HepG2 (cell line): ENCODE data around the gene KIF9. TPM values are rescaled to one million over a fixed set of nuclear protein-coding genes. Genes with fewer than 3 reads are reported as not detected.

Experiments used
- ATAC-seq: fragments of 200-7000 bp; cut with Tn5 transposase; 3 replicates; pipeline ENCODE4 v1.9.1; 2020; ENCODE audit warnings: mild to moderate bottlenecking, moderate library complexity
- BruUV-seq: library from RNA; stranded (reverse); fragments of 400-500 nt; replicated peaks from 2 replicates; lab custom pipeline; 2021; lab: Mats Ljungman, UMichigan
- CTCF ChIA-PET: fragments of 300-600 bp; formaldehyde crosslinking; extraction: SDS; loops from one replicate; lab custom pipeline; 2021; ENCODE audit warnings: low total read pairs, inconsistent platforms, low intra/inter-chr PET ratio; lab: Yijun Ruan, JAX
- POLR2A ChIA-PET: fragments of 350-600 bp; sonication (Branson Sonifier 250); formaldehyde crosslinking; loops from one replicate; lab custom pipeline; 2020; ENCODE audit warnings: antibody characterized with exemption, inconsistent platforms; lab: Yijun Ruan, JAX
- DNase-seq: peaks from one replicate; pipeline ENCODE4 v3.0.0-alpha.2; 2015; ENCODE audit warnings: low spot score
- FAIRE-seq: peaks from 3 replicates; lab custom pipeline; 2011; peaks lifted over from hg19 to GRCh38; lab: Jason Lieb, UNC
- H2AFZ ChIP-seq: one replicate; pipeline ENCODE4 v1.6.1; 2011; ENCODE audit warnings: low read length, inconsistent platforms
- H3K27ac ChIP-seq: fragments of 300-600 bp; 3 replicates; pipeline ENCODE4 v1.8.0; 2011; ENCODE audit warnings: mixed run types, mild to moderate bottlenecking, mixed read lengths, low read length, inconsistent platforms; ENCODE audit not compliant: insufficient read depth; ENCODE audit errors: extremely low read length
- H3K27me3 ChIP-seq, 2 experiments: fragments of 200-600 bp in 1 of 2; 2 replicates in 1 of 2; 3 replicates in 1 of 2; pipeline versions ENCODE4 v1.6.0 to v1.8.0; 2011; ENCODE audit warnings: low read length in 2 of 2, mild to moderate bottlenecking in 2 of 2, moderate library complexity in 2 of 2, inconsistent platforms in 1 of 2; ENCODE audit not compliant: insufficient read depth in 2 of 2, control insufficient read depth in 1 of 2
- H3K36me3 ChIP-seq, 2 experiments: fragments of 200-600 bp in 1 of 2; replicated peaks in 1 of 2; 2 replicates in 1 of 2; 3 replicates in 1 of 2; pipeline versions ENCODE4 v1.5.1 to v1.8.0; 2011; ENCODE audit warnings: low read length in 2 of 2, inconsistent platforms in 1 of 2; ENCODE audit not compliant: insufficient read depth in 2 of 2, control insufficient read depth in 1 of 2
- H3K4me1 ChIP-seq: 2 replicates; pipeline ENCODE4 v1.5.1; 2012; ENCODE audit warnings: low read length, inconsistent platforms; ENCODE audit not compliant: insufficient read depth
- H3K4me2 ChIP-seq: 2 replicates; pipeline ENCODE4 v1.6.0; 2011; ENCODE audit warnings: low read depth, low read length, inconsistent platforms
- H3K4me3 ChIP-seq, 3 experiments: fragments of 200-600 bp in 1 of 3; sonication (generic), shearing (Covaris generic) in 1 of 3; replicated peaks in 1 of 3; 2 replicates each; pipeline ENCODE4 v1.5.1; 2011 to 2016; ENCODE audit warnings: low read length in 3 of 3, inconsistent platforms in 2 of 3, low read depth in 2 of 3, mild to moderate bottlenecking in 2 of 3, control low read depth in 1 of 3, mixed read lengths in 1 of 3; ENCODE audit not compliant: insufficient read depth in 1 of 3
- H3K79me2 ChIP-seq: one replicate; pipeline ENCODE4 v1.6.1; 2011; ENCODE audit warnings: low read length, inconsistent platforms; ENCODE audit not compliant: insufficient read depth
- H3K9ac ChIP-seq: 2 replicates; pipeline ENCODE4 v1.6.0; 2011; ENCODE audit warnings: mild to moderate bottlenecking, low read depth, low read length, inconsistent platforms; ENCODE audit not compliant: insufficient read depth
- H3K9me3 ChIP-seq: 2 replicates; pipeline ENCODE4 v1.5.1; 2012; ENCODE audit warnings: mild to moderate bottlenecking, low read length
- H4K20me1 ChIP-seq: 2 replicates; pipeline ENCODE4 v1.6.0; 2011; ENCODE audit warnings: inconsistent platforms, mild to moderate bottlenecking, low read length, moderate library complexity; ENCODE audit not compliant: insufficient read depth
- MEF2D ChIP-seq: sonication (generic); formaldehyde crosslinking; IDR thresholded peaks from 2 replicates; pipeline ENCODE4 v1.5.1; 2020; ENCODE audit warnings: mild to moderate bottlenecking, missing genetic modification reagents
- RXRA ChIP-seq: sonication (generic); formaldehyde crosslinking; IDR thresholded peaks from 2 replicates; pipeline ENCODE4 v1.5.1; 2020; ENCODE audit warnings: missing genetic modification reagents
- YEATS4 ChIP-seq: sonication (generic); formaldehyde crosslinking; IDR thresholded peaks from 2 replicates; pipeline ENCODE4 v1.4.0; 2020; ENCODE audit warnings: missing genetic modification reagents, borderline replicate concordance
- ZBTB49 ChIP-seq: sonication (generic); formaldehyde crosslinking; IDR thresholded peaks from 2 replicates; pipeline ENCODE4 v1.4.0; 2020; ENCODE audit warnings: missing genetic modification reagents, borderline replicate concordance
- ZNF142 ChIP-seq: sonication (generic); formaldehyde crosslinking; IDR thresholded peaks from 2 replicates; pipeline ENCODE4 v1.4.0; 2020; ENCODE audit warnings: missing genetic modification reagents
- ZNF230 ChIP-seq: sonication (generic); formaldehyde crosslinking; IDR thresholded peaks from 2 replicates; pipeline ENCODE4 v1.4.0; 2020; ENCODE audit warnings: mild to moderate bottlenecking, missing genetic modification reagents
- ZNF276 ChIP-seq: sonication (generic); formaldehyde crosslinking; IDR thresholded peaks from 2 replicates; pipeline ENCODE4 v1.4.0; 2020; ENCODE audit warnings: mild to moderate bottlenecking, low read depth, missing genetic modification reagents
- ZNF792 ChIP-seq: IDR thresholded peaks from 2 replicates; pipeline ENCODE4 v1.6.1; 2016
- WGBS: methylation state at CpG from one replicate; pipeline ENCODE4 v1.1.6; 2017; ENCODE audit warnings: low lambda C conversion rate; 5-methylcytosine and 5-hydroxymethylcytosine counted together
- in situ Hi-C: cut with HindIII; loops from 2 replicates; pipeline ENCODE4 v1.10.0; 2017; ENCODE audit warnings: low pct_unique_long_range_greater_than_20kb; ENCODE audit not compliant: extremely low pct_ligation_motif_present
- intact Hi-C: fragments of 100-400 bp; cut with micrococcal nuclease; formaldehyde crosslinking; loops from one replicate; pipeline ENCODE4 v1.10.0; 2022; ENCODE audit not compliant: unreplicated experiment
- polyA plus RNA-seq, 8 experiments: library from polyadenylated mRNA; depleted of rRNA in 3 of 8; stranded (reverse) in 7 of 8; unstranded in 1 of 8; fragments of >200 nt; fragmentation: Illumina TruSeq in 4 of 8; extraction: Trizol in 4 of 8; gene quantifications; 2 replicates each; pipeline versions ENCODE4 v1.2.1 to v1.2.3, GENCODE V29; 2011 to 2016; ENCODE audit warnings: low read depth in 4 of 8, missing spikeins in 1 of 8, mixed read lengths in 1 of 8; ENCODE audit not compliant: insufficient read depth in 1 of 8
- total RNA-seq, 5 experiments: library from RNA; depleted of rRNA; stranded (reverse); fragments of >200 nt; fragmentation: Illumina TruSeq; extraction: Trizol; gene quantifications; 2 replicates each; pipeline ENCODE4 v1.2.3, GENCODE V29; 2016; ENCODE audit warnings: low read depth in 1 of 5

The KIF9 gene
- total and polyA plus RNA-seq, 2 of the 13 experiments (the other 11 are each of a cell fraction or from before 2014, with no cell fraction given) = 5.1 to 16.9 TPM

GRCh38 chr3:47193871-47194859 is 88.4 kb downstream of the KIF9 start:
- DNase-seq (no peak), FAIRE-seq (no peak), ATAC-seq (no peak)
- intact Hi-C loops (no loop called here), in situ Hi-C loops (no loop called here)
- Histone ChIP-seq H2AFZ (no peak overlapping the region), H3K27me3 (no peaks in the 10 kb centered on the region), H3K9me3 (no peaks in the 10 kb centered on the region), H3K27ac (no peak overlapping the region), H3K79me2 (no peaks in the 10 kb centered on the region), H3K4me3 (no peak overlapping the region), H3K4me1 (no peaks in the 10 kb centered on the region), H3K9ac (no peak overlapping the region), H3K36me3 (no peaks in the 10 kb centered on the region), H4K20me1 (no peaks in the 10 kb centered on the region), H3K4me2 (no peak overlapping the region)
- no peak for TF ChIP-seq YEATS4 (CRISPR knock-in tag)
- no peak for TF ChIP-seq MEF2D (CRISPR knock-in tag)
- peak; percentile 89 for TF ChIP-seq ZNF792 (CRISPR knock-in tag)
- no peak for TF ChIP-seq ZBTB49 (CRISPR knock-in tag)
- TF ChIP-seq ZNF230 (CRISPR knock-in tag) = no peak
- no peak for TF ChIP-seq RXRA
- no peak for TF ChIP-seq ZNF142 (CRISPR knock-in tag)
- no peak for TF ChIP-seq ZNF276 (CRISPR knock-in tag)
- ChIA-PET POLR2A (interaction anchor here (0.7 kb wide), 1 partner anchor 11 kb away, joined by 4 read pairs; no protein-coding TSS in a partner anchor), CTCF (no interaction called here)
- BruUV-seq = no TSS peak
- WGBS = 94% methylated on average over 4 of the region's 4 CpGs
